ENCODE results near the gene CHD3.
A peak's percentile ranks its signal among the peaks of the same experiment; 100 is the strongest.

Gene CHD3

GRCh38 chr17:7875804-7876370, 12.7 kb upstream of the CHD3 start:
- H3K36me3 ChIP-seq: peaks cover 24 to 85% (median 45%) of the 10 kb centered on the region in 11 experiments
- H4K20me1 ChIP-seq: no peaks in the 10 kb centered on the region; a peak in 1 of 22 replicates

GRCh38 chr17:7878234-7878633, 10.4 kb upstream of the CHD3 start:
- Histone ChIP-seq H3K9me3 (replicated peaks in 1 of 11) (no peaks in the 10 kb centered on the region), H3K36me3 (peaks cover 15 to 73% (median 27%) of the 10 kb centered on the region in 11 experiments; a peak in 20 of 22 replicates)

More at GRCh38 chr17:7875804-7876370, 12.7 kb upstream of the CHD3 start:
- H3K9ac ChIP-seq: no peak overlapping the region
- peak overlapping the region in 5 of 11 experiments; percentile 15 to 70 (median 48); a peak in 9 of 22 replicates for H3K4me2 ChIP-seq
- no peak overlapping the region for H3K4me3 ChIP-seq
- 0 out of 22 replicates have a peak overlapping the region, but pooled peaks of 1 of the 11 experiments have one; percentile 16 for H3K27ac ChIP-seq
- H3K4me1 ChIP-seq: peaks cover 13 to 63% (median 22%) of the 10 kb centered on the region in 10 experiments
- no peaks in the 10 kb centered on the region for H3K9me3 ChIP-seq (replicated peaks in 1 of 11)
- no peak for TF ChIP-seq Cebpa-rat (IDR thresholded peaks at IDR 0.05)
- no peaks in the 10 kb centered on the region for H3K27me3 ChIP-seq

GRCh38 chr17:7880076-7880868, 8.3 kb upstream of the CHD3 start:
- H3K27me3 ChIP-seq: no peaks in the 10 kb centered on the region
- TF ChIP-seq Cebpa-rat (IDR thresholded peaks at IDR 0.05): no peak
- H3K4me2 ChIP-seq: peak overlapping the region; percentile 63 to 95 (median 83); a peak in 21 of 22 replicates
- peak overlapping the region in 8 of 11 experiments; percentile 28 to 98 (median 68); a peak in 18 of 22 replicates for H3K27ac ChIP-seq
- peaks cover 46 to 72% (median 50%) of the 10 kb centered on the region in 10 experiments for H3K4me1 ChIP-seq
- no peaks in the 10 kb centered on the region for H3K9me3 ChIP-seq (replicated peaks in 1 of 11)
- peak overlapping the region; percentile 5 to 62 (median 51); a peak in 16 of 22 replicates for H3K9ac ChIP-seq
- H3K36me3 ChIP-seq: peaks cover 7 to 53% (median 17%) of the 10 kb centered on the region in 11 experiments; a peak in 16 of 22 replicates
- no peaks in the 10 kb centered on the region for H4K20me1 ChIP-seq
- peak overlapping the region in 3 of 10 experiments; percentile 7 to 34 (median 34); a peak in 5 of 20 replicates for H3K4me3 ChIP-seq

More at GRCh38 chr17:7878234-7878633, 10.4 kb upstream of the CHD3 start:
- Histone ChIP-seq H3K4me3 (no peak overlapping the region), H4K20me1 (no peaks in the 10 kb centered on the region; a peak in 1 of 22 replicates), H3K9ac (no peak overlapping the region), H3K4me2 (no peak overlapping the region), H3K27me3 (no peaks in the 10 kb centered on the region), H3K27ac (no peak overlapping the region), H3K4me1 (peaks cover 36 to 83% (median 43%) of the 10 kb centered on the region in 10 experiments)
- no peak for TF ChIP-seq Cebpa-rat (IDR thresholded peaks at IDR 0.05)

GRCh38 chr17:7881276-7882054, 7.1 kb upstream of the CHD3 start:
- peaks cover 46 to 63% (median 48%) of the 10 kb centered on the region in 10 experiments for H3K4me1 ChIP-seq
- H4K20me1 ChIP-seq: no peaks in the 10 kb centered on the region; a peak in 1 of 22 replicates
- peak overlapping the region in 4 of 10 experiments; percentile 2 to 34 (median 28); a peak in 6 of 20 replicates for H3K4me3 ChIP-seq
- H3K27me3 ChIP-seq: no peaks in the 10 kb centered on the region
- no peaks in the 10 kb centered on the region for H3K9me3 ChIP-seq (replicated peaks in 1 of 11)
- H3K36me3 ChIP-seq: peaks cover 0 to 41% (median 12%) of the 10 kb centered on the region in 11 experiments; a peak in 14 of 22 replicates
- H3K9ac ChIP-seq: peak overlapping the region; percentile 10 to 62 (median 41); a peak in 16 of 22 replicates
- no peak for TF ChIP-seq Cebpa-rat (IDR thresholded peaks at IDR 0.05)
- peak overlapping the region in 10 of 11 experiments; percentile 3 to 98 (median 63); a peak in 17 of 22 replicates for H3K27ac ChIP-seq
- H3K4me2 ChIP-seq: peak overlapping the region; percentile 63 to 95 (median 83)

- H3K9ac ChIP-seq: peak overlapping the region in 9 of 11 experiments; percentile 11 to 62 (median 43); a peak in 12 of 22 replicates
- H3K9me3 ChIP-seq (replicated peaks in 1 of 11): no peaks in the 10 kb centered on the region
- peak overlapping the region in 4 of 10 experiments; percentile 2 to 34 (median 28); a peak in 3 of 20 replicates for H3K4me3 ChIP-seq
- H3K27ac ChIP-seq: peak overlapping the region in 9 of 11 experiments; percentile 4 to 98 (median 68); a peak in 13 of 22 replicates
- H4K20me1 ChIP-seq: no peaks in the 10 kb centered on the region; a peak in 1 of 22 replicates
- H3K4me1 ChIP-seq: peaks cover 45 to 57% (median 50%) of the 10 kb centered on the region in 10 experiments
- H3K4me2 ChIP-seq: peak overlapping the region; percentile 63 to 95 (median 83)
- H3K36me3 ChIP-seq: peaks cover 0 to 37% (median 12%) of the 10 kb centered on the region in 11 experiments; a peak in 14 of 22 replicates
- TF ChIP-seq Cebpa-rat (IDR thresholded peaks at IDR 0.05): no peak
- H3K27me3 ChIP-seq: no peaks in the 10 kb centered on the region
Observed at GRCh38 chr17:7882068-7882467, 6.5 kb upstream of the CHD3 start.

- H3K36me3 ChIP-seq: peaks cover 0 to 32% (median 9%) of the 10 kb centered on the region in 11 experiments; a peak in 14 of 22 replicates
- peak overlapping the region in 8 of 11 experiments; percentile 82 to 98 (median 92); a peak in 8 of 22 replicates for H3K27ac ChIP-seq
- no peak overlapping the region for H3K4me3 ChIP-seq
- H3K27me3 ChIP-seq: no peaks in the 10 kb centered on the region
- H3K9me3 ChIP-seq (replicated peaks in 1 of 11): no peaks in the 10 kb centered on the region
- H4K20me1 ChIP-seq: peaks cover 0 to under 1% (median 0%) of the 10 kb centered on the region in 11 experiments; a peak in 3 of 22 replicates
- H3K4me1 ChIP-seq: peaks cover 45 to 53% (median 49%) of the 10 kb centered on the region in 10 experiments
- H3K4me2 ChIP-seq: peak overlapping the region; percentile 63 to 95 (median 83)
- H3K9ac ChIP-seq: peak overlapping the region in 3 of 11 experiments; percentile 4 to 92 (median 80); a peak in 2 of 22 replicates
- TF ChIP-seq Cebpa-rat (IDR thresholded peaks at IDR 0.05): no peak
Observed at GRCh38 chr17:7882629-7883028, 6.0 kb upstream of the CHD3 start.

- Histone ChIP-seq H4K20me1 (peaks cover 0 to 13% (median 12%) of the 10 kb centered on the region in 11 experiments; a peak in 17 of 22 replicates), H3K36me3 (peaks cover 0 to 24% (median 5%) of the 10 kb centered on the region in 11 experiments; a peak in 11 of 22 replicates), H3K9me3 (replicated peaks in 1 of 11) (no peaks in the 10 kb centered on the region), H3K9ac (peak overlapping the region; percentile 75 to 96 (median 81)), H3K4me2 (peak overlapping the region; percentile 63 to 95 (median 83)), H3K27me3 (no peaks in the 10 kb centered on the region), H3K4me3 (peak overlapping the region; percentile 38 to 97 (median 57)), H3K4me1 (peaks cover 56 to 65% (median 59%) of the 10 kb centered on the region in 10 experiments), H3K27ac (peak overlapping the region; percentile 66 to 98 (median 88); a peak in 21 of 22 replicates)
- TF ChIP-seq Cebpa-rat (IDR thresholded peaks at IDR 0.05): no peak
Observed at GRCh38 chr17:7883781-7884386, 4.7 kb upstream of the CHD3 start.
